Measurements from ENCODE around the gene CCDC196. TPM values are rescaled to one million over a fixed set of nuclear protein-coding genes. Genes with fewer than 3 reads are reported as not detected.

The CCDC196 gene
- total RNA-seq, 1 experiment from 2014 or later, result not detected

GRCh38 chr14:66472251-66472650, 13.9 kb upstream of the CCDC196 start:
- H4K20me1 ChIP-seq (ENCODE audit: insufficient read depth), result no peaks in the 10 kb centered on the region
- no peak for DNase-seq (ENCODE audit: low read depth, low spot score)
- H3K9me3 ChIP-seq (ENCODE audit: control insufficient read depth in 1 of 2, insufficient read depth in 1 of 2, low read depth in 1 of 2, low read length in 2 of 2), result no peaks in the 10 kb centered on the region; a peak in 1 of 4 replicates
- no peak for ATAC-seq
- no peaks in the 10 kb centered on the region for H3K27me3 ChIP-seq (ENCODE audit: insufficient read depth, low read length)
- BruUV-seq (replicated peaks), result no TSS peak
- CTCF ChIA-PET, result interaction anchor here (0.7 kb wide), 1 partner anchor 131 kb away, joined by 3 read pairs; no protein-coding TSS in a partner anchor
- no peaks in the 10 kb centered on the region for H3K4me1 ChIP-seq (ENCODE audit: control insufficient read depth in 1 of 2, insufficient read depth in 2 of 2, low read length in 2 of 2)
- no peaks in the 10 kb centered on the region for H3K36me3 ChIP-seq (ENCODE audit: control insufficient read depth in 1 of 2, insufficient read depth in 2 of 2, low read length in 2 of 2)
- no peak overlapping the region for H3K9ac ChIP-seq (ENCODE audit: low read length)
- no peak overlapping the region for H3K4me2 ChIP-seq (ENCODE audit: low read length)
- POLR2A ChIA-PET, result no interaction called here
- H3K27ac ChIP-seq (ENCODE audit: low read depth, low read length), result no peak overlapping the region
- TF ChIP-seq EZH2 (IDR thresholded peaks at IDR 0.05), result no peak
- TF ChIP-seq POLR2A (IDR thresholded peaks at IDR 0.05; ENCODE audit: borderline replicate concordance, extremely low read depth, insufficient read depth, insufficient read length), result no peak
- no peak for TF ChIP-seq TCF7L2 (IDR thresholded peaks at IDR 0.05; ENCODE audit: borderline replicate concordance, extremely low read depth, insufficient read depth, insufficient read length)
- H3K4me3 ChIP-seq (replicated peaks in 1 of 2; ENCODE audit: low read depth in 1 of 2, low read length in 2 of 2), result no peak overlapping the region
- RAD21 ChIA-PET (ENCODE audit: low non-redundant PET in 1 of 2, low total read pairs in 2 of 2, uncharacterized antibody in 2 of 2, unreplicated experiment in 2 of 2), result no interaction called here
- intact Hi-C loops (cut with micrococcal nuclease), result no loop called here
- no peaks in the 10 kb centered on the region for H3K79me2 ChIP-seq (ENCODE audit: insufficient read depth, low read length)
- H2AFZ ChIP-seq (ENCODE audit: low read depth, low read length, poor library complexity, severe bottlenecking), result no peak overlapping the region
- no peaks in the 10 kb centered on the region for H3K9me2 ChIP-seq (ENCODE audit: insufficient read depth)

- H3K4me3 ChIP-seq (replicated peaks in 1 of 2; ENCODE audit: low read depth in 1 of 2, low read length in 2 of 2), result no peak overlapping the region
- no peaks in the 10 kb centered on the region for H3K36me3 ChIP-seq (ENCODE audit: control insufficient read depth in 1 of 2, insufficient read depth in 2 of 2, low read length in 2 of 2)
- H3K4me2 ChIP-seq (ENCODE audit: low read length), result no peak overlapping the region
- POLR2A ChIA-PET, result no interaction called here
- H3K79me2 ChIP-seq (ENCODE audit: insufficient read depth, low read length), result no peaks in the 10 kb centered on the region
- H3K4me1 ChIP-seq (ENCODE audit: control insufficient read depth in 1 of 2, insufficient read depth in 2 of 2, low read length in 2 of 2), result no peaks in the 10 kb centered on the region
- intact Hi-C loops (cut with micrococcal nuclease), result no loop called here
- CTCF ChIA-PET, result no interaction called here
- no peaks in the 10 kb centered on the region for H4K20me1 ChIP-seq (ENCODE audit: insufficient read depth)
- TF ChIP-seq, protein P1, sequence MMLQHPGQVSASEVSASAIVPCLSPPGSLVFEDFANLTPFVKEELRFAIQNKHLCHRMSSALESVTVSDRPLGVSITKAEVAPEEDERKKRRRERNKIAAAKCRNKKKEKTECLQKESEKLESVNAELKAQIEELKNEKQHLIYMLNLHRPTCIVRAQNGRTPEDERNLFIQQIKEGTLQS (IDR thresholded peaks at IDR 0.05), result no peak
- no peak for TF ChIP-seq EGR1 (IDR thresholded peaks at IDR 0.05; ENCODE audit: low read depth)
- TF ChIP-seq YY1 (IDR thresholded peaks at IDR 0.05; ENCODE audit: extremely low read depth, insufficient replicate concordance, low read depth, low read length), result no peak
- H3K9ac ChIP-seq (ENCODE audit: low read length), result no peak overlapping the region
- DNase-seq (ENCODE audit: low read depth, low spot score) (no peak), ATAC-seq (no peak)
- H2AFZ ChIP-seq (ENCODE audit: low read depth, low read length, poor library complexity, severe bottlenecking), result no peak overlapping the region
- no peaks in the 10 kb centered on the region for H3K9me2 ChIP-seq (ENCODE audit: insufficient read depth)
- no peaks in the 10 kb centered on the region for H3K27me3 ChIP-seq (ENCODE audit: insufficient read depth, low read length)
- no TSS peak for BruUV-seq (replicated peaks)
- RAD21 ChIA-PET (ENCODE audit: low non-redundant PET in 1 of 2, low total read pairs in 2 of 2, uncharacterized antibody in 2 of 2, unreplicated experiment in 2 of 2), result no interaction called here
- no peak overlapping the region for H3K27ac ChIP-seq (ENCODE audit: low read depth, low read length)
- no peaks in the 10 kb centered on the region; a peak in 1 of 4 replicates for H3K9me3 ChIP-seq (ENCODE audit: control insufficient read depth in 1 of 2, insufficient read depth in 1 of 2, low read depth in 1 of 2, low read length in 2 of 2)
These were observed 12.9 kb upstream of the CCDC196 start for GRCh38 chr14:66473223-66473622.

Measured in HCT116 (cell line).